GM12892 (cell line): Measurements from ENCODE around the gene OCSTAMP.

Experiments
- POLR2A ChIP-seq: IDR thresholded peaks from 2 replicates; pipeline ENCODE4 v1.6.1; 2011; ENCODE audit warnings: low read depth, low read length, control low read depth
- POLR2AphosphoS5 ChIP-seq: IDR thresholded peaks from 2 replicates; pipeline ENCODE4 v1.6.1; 2011; ENCODE audit warnings: low read depth, low read length, control low read depth
- TAF1 ChIP-seq: IDR thresholded peaks from 2 replicates; pipeline ENCODE4 v1.6.1; 2011; ENCODE audit warnings: low read depth, mild to moderate bottlenecking, control low read depth, low read length, borderline replicate concordance

- TF ChIP-seq POLR2AphosphoS5 (no peak), POLR2A (no peak), TAF1 (no peak)
These were observed 5.2 kb downstream of the OCSTAMP start for GRCh38 chr20:46545077-46545826.
